Measurements from ENCODE around the gene TPST2.
"Not testable (repeated sequence)": the region's sequence is repeated elsewhere in the genome, so short reads cannot be mapped to it uniquely, and the experiment has no call there.

Gene TPST2

DNA sequence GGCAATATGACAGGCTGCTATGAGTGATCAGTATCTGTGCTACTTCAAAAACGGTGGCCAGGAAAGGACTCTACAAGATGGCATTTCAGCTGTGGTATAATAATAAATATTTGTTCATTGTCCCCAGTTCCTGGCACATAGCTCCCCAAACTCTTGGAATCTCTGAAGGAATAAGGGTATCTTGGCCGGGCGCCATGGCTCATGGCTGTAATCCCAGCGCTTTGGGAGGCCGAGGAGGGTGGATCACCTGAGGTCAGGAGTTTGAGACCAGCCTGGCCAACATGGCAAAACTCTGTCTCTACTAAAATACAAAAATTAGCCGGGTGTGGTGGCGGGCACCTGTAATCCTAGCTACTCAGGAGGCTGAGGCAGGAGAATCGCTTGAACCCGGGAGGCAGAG lies 61.4 kb downstream of the TPST2 start:
- not testable (repeated sequence) for FAIRE-seq

DNA sequence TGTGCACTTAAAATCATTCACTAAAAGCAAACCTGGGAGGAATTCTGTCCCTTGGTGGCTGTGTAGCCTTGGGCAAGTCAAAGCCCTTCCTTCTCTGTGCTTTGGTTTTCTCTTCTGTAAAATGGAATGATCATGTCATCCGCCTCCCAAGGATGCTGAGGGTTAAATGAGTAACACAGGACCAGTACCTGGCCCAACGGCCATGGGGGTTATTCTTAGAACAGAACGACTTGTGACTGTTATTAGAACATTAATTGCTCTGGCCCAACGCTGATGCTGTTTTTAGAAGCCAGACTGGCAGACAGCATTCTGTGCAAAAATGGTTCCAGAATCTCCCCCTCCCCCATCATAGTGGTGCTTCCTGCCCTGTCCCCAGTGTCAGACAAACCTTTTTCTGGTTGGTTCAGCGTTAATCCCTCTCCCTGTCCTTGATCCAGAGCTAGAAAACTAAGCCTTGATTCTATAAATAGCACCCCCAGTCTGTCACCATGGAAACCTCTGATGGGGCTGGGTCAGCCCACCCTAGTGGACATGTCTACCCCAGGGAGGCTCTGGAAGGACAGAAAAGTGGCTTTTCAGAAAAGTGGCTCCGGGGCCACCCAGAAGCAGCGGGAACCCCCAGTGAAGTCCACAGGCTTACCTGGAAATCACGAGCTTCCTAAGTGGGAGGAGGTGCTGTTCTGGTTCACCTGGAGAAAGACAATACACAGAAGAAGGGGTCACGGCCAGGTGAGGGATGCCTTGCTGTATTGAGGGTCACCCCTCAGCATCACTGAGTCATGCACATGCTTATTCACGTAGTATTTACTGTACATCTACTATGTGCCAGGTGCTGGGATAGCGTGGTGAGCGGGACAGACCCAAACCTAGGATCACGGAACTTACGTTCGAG lies 62.1 kb downstream of the TPST2 start:
- FAIRE-seq, result no peak

DNA sequence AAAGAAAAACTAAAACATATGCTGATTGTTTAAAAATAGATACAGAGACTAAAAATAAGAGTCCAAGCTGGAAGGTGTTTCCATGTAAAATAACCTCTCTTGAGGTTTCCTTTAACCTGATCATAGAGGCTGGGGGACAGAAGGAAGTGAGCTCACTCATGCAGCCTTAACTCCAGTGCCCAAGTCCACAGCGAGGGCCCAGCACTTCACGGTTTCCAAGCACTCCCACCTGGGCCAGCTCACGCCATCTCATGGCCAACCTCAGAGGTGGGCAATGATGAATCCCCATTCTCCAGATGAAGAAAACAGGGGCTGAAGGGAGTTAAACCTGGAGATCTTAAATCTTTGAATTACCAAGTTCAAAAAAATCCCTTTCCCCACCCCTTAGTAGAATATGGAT lies 62.8 kb downstream of the TPST2 start:
- FAIRE-seq, result no peak

DNA sequence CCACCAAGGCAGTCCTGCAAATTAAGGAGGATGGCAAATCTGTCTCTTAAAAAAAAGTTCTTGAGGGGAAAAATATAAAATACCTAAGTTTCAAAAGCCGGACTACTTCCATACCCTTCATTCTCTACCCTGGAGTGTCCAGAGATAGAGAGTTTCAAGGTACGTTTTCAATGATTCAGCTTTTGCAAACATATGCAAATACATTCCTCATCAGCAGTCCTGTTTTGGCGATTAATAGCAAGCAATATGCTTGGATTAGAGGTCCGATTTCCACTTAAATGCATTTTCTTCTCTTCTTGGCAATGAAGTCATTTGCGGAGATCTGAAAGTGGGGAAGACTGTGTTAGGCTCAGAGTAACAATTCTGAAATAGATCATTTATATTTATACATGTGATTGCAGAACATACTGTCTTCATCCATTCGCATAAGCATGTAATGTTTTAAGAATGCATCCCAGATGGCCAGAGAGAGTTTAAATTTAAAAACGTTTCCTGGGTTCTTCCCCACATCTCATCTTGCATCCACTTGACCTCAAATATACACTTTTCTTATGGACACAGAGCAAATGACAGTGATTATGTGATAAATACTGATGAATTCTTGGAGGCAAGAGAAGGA lies 63.9 kb downstream of the TPST2 start:
- FAIRE-seq, result no peak

DNA sequence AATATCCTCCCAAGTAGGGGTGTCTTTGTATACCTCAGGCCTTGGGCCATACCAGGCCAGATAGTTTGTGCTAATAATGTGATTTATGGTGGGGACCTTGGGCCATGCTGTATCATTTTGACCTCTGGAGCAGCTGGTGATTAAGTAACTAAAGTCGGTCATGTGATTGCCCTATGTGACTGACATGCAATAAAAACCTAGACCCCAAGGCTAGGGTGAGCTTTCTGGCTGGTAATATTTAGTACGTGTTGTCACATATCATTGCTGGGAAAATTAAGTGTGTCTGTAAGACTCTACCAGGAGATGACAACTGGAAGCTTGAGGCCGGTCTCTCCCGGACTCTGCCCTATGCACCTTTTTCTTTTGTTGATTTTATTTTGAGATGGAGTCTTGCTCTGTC lies 65.1 kb downstream of the TPST2 start:
- no peak for FAIRE-seq

DNA sequence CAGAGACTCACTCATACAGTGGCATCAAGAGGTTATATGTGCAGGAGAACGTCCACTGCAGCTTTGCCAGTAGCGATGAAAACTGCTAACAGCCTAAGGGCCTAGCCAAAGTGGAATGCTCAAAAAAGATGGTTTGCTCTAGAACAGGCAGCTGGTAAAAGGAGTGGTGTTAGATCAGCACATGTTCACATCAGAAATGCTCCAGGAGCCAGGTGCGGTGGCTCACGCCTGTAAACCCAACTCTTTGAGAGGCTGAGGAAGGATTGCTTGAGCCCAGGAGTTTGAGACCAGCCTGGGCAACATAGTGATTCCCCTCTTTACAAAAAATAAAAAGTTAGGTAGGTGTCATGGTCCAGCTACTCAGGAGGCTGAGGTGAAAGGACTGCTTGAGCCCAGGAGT lies 67.3 kb downstream of the TPST2 start:
- FAIRE-seq, result no peak

DNA sequence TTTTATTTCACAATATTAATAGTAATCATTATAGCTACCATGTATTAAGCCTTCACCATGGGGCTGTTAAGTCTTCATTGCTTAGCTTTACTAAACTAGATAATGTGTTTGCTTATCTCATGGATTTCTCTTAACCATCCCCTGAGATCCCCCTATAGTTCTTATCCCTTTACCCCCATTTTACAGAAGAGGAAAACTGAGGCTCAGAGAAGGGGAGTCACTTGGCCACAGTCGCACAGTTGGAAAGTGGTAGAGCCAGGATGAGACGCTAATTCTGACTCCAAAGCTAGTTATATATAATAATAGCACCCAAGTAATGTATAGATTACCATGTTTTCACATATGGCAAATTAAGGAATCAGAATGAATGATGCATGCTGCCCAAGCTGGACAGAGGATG lies 67.9 kb downstream of the TPST2 start:
- no peak for FAIRE-seq

DNA sequence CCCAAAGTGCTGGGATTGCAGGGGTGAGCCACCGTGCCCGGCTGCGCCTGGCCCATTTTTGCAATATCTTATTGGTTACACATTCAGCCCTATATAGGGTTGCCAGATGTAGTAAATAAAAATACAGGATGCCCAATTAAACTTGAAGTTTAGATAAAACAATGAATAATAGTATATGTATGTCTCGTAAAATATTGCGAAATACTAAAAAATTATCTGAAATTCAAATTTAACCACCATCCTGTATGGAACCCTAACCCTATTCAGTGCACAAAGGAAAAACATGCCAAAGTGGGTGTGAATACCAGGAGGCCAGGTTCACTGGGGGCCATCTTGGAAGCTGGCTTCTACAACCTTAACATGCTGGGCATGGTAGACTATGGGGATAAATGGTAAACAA lies 72.5 kb downstream of the TPST2 start:
- FAIRE-seq, result no peak

DNA sequence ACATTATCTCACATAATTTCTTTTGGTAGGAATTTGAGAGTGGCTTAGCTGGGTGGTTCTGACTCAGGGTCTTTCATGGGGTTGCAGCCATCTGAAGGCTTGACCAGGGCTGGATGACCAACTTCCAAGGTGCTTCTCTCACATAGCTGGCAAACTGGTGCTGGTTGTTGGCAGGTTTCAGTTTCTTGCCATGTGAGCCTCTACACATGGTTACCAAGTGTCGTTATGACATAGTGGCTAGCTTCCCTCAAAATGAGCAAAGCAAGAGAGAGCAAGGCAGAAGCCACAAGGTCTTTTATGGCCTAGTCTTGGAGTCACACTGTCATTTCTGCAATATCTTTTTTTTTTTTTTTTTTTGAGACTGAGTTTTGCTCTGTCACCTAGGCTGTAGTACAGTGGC lies 73.4 kb downstream of the TPST2 start:
- FAIRE-seq, result no peak

DNA sequence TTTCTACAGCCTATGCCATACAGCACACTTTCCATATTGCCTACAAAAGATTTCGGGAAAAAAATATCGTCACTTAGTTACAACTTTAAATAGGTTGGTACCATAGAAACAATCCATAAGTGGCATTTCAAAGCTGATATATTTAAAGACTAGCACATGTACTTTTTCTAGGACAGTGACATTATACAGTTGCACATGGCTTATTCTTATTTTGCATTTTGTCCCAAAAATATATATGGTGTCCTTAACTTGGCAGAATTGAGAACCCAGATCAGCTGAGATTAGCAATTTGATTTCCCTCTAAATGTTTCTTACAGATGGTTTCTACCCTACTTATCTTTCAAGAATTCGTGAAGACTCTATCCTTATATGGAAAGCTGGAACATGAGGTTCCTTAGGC lies 74.0 kb downstream of the TPST2 start:
- no peak for FAIRE-seq

DNA sequence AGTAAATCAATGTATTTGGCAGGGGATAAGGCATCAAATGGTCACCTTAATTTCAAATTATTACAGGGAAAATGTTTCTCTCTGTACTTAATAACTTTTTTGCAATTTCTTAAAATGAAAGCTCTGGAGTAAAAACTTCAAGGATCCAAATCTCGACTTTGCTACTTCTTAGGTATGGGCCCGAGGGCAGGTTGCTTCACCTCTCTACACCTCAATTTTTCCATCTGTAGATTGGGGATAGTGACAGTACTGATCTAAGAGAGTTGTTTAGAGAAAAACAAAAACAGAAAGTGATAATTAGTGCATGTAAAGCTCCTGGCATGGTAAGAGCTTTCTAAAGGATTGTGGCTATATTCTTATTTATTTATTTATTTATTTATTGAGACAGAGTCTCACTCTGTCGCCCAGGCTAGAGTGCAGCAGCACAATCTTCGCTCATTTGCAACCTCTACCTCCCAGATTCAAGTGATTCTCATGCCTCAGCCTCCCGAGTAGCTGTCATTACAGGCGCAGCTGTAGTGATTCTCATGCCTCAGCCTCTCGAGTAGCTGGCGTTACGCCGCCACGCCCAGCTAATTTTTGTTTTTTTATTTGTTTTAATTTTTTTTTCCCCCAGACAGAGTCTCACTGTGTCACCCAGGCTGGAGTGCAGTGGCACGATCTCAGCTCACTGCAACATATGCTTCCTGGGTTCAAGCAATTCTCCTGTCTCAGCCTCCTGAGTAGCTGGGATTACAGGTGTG lies 75.3 kb downstream of the TPST2 start:
- FAIRE-seq, result no peak

DNA sequence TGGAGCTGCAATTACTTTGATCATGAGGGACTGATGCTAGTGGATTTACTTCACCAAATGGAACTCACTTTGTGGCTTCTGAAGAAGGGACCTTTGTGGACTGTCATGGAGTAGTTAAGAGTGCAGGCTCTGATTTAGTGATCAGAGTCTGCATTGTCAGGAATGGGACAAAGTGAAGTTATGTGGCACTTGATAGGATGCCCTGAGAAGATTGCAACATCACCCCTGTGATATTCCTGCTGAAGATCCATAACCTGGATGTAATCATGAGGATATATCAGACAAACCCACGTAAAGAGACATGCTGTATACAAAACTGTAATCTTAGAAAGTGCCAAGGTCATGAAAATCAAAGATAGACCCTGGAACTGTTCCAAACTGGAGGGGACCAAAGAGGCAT lies 76.1 kb downstream of the TPST2 start:
- no peak for FAIRE-seq

DNA sequence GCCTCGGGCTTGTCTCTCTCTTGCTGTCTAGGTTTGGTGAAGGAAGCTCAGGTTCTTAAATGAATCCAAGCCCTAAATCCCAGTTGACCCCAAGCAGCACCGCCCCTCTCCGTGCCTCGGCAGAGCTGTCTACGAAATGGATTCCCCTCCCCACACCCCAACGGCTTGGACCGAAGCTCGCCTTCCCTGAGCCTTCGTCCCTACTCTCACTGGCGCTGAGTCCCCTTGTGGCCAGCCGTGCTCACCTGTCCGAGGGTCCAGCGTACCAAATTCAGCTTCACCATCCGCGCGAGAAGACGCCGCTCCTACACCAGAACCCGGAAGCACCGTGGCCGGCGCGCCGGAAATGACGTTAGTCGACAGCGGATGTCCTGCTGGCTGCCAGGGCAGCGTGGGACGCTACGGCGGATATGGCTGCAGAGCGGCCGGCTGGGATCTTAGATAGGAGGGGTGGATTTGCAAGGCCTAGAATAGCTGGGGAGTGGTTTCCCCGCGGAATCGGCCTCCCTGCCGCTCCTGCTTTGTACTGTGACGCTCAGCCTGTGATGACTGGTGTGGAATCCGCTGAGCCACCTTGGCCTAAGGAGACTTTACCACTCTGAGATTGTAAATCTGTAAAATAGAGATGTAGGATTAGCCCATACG lies 77.7 kb downstream of the TPST2 start, which contains the start of gene TFIP11:
TSS of gene TFIP11 (minus strand) at position 325 of the 645 bp plus-strand sequence. CDS start 2,201 bp downstream, outside the sequence.
- peak; percentile 72 for FAIRE-seq

DNA sequence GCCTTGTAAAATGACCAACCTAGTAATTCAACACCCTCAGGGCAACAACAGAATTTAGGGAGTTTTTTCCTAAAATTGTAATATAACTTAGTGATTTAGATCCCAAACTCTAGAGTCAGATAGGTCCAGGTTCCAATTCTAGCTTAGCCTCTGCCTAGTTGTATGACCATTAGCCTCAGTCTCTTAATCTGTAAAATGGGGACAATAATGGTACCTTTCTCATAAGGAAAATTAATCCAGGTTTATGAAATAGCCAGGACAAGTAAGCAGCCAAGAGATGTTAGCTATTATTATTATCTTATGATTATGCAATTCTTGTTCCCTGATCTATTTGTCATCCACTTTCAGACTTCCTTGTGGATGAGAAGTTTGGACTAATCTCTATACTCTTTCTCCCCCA lies 81.8 kb downstream of the TPST2 start:
- FAIRE-seq, result no peak

DNA sequence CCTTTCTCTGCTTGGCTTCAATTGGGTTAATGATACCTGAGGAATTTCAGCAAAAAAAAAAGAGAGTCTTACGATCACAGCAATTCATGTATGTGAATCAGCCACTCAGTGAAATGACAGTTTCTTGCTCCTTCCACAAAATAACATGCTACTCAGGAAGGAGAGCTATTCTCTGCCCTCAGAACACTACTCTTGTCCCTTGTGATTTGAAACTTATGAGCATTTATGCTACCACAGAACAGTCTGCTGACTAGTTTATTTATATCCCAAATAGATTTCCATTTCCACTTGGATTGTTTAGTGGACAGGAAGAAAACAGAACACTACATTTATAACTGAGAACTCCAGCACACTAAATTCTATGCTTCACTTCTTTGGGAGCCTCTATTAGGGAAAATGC lies 86.2 kb downstream of the TPST2 start:
- FAIRE-seq, result no peak

DNA sequence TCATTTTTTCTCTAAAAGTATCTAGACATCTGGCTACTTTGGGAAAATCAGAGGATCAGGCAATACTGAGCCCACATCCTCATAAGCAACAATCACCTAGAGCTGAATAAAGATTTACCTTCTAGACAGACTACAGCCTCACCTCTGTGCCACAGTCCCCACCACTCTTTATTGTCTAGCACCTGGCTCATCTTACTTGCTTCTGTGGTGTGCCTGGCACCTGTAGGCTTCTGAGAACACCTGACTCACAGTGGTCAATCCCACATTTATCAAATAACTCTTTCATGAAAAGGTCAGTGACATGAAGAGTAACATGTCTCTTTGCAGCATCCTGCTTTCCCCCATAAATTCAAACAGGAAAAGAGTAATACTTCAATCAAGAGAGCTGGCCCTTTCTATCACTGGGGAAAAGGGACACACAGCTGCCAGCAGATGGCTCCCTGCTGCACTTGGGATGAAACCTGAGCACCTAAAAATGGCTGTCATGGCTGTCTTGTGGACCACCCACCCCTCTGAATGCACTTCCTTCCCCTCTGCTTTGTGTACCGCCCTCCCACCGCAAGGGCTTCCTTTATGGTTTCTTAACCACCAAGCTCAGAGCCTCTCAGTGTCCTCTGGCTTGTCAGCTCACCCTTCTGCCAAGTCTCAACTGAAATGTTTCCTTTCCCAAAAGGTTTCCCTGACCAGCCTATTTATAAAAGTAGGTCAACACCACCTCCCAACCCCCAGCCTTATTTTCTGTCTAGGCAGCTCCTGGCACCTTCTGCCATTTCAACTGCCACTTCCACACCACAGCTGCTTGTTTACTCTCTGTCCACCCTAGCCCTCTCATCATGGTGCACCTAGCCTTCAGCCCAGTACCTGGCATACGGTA lies 87.0 kb downstream of the TPST2 start:
- FAIRE-seq, result no peak

DNA sequence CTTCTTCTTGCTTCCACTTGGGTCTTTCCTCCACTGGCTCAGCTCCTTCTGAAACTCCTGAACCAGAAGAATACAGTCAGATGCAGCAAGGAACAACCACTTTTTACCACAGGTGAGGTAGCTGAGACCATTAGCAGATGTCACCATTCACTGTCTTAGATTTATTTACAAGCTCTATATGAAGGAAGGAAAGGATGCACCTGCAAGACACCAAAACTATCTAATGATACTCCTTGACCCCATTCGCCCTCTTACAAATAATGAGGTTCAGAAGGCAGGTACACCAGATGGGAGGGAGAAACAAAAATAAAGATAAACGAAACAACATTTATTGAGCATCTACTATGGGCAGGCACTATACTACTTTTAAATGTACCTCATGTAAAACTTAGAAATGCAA lies 87.9 kb downstream of the TPST2 start:
- FAIRE-seq, result no peak

DNA sequence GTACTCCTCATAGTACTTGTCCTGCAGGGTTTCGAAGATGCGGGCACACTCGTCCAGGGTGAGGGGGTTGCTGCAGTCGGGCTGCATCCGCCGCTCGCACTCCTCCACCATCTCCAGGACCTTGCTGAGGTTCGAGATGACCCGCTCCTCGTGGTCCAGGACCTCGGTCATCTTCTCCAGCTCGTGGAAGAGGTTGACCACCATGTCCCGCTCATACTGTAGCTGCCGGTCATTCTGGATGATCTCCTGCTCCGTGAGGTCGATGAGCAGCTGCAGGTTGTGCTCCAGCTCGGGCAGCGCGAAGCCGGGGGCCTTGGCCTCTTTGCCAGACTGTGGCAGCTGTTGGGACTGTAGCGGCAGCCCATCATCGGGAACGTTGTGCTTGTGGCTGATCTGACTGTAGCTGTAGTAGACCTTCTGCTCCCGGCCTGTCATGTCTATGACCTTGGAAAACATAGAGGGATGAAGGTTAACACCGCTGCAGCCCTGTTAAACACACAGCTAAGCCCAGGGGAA lies 90.7 kb downstream of the TPST2 start:
- FAIRE-seq, result no peak

DNA sequence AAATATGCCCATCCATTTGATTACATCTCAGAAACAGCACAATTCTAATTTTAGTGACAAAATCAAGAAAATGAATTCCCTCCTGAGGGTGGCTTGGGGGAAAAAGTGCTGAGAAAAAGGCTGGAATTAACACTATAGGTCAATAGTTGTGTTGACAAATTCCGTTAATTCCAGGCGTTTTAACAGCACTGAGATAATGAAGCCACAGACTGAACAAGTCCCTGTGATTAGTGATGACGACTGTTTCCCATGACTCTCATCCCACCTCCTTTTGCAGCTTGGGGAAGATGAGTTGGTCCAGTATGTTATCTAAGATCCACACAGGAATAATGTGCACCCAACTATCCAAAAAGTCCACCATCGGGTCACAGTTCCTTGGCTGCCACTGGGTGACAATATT lies 93.5 kb downstream of the TPST2 start:
- FAIRE-seq, result no peak

DNA sequence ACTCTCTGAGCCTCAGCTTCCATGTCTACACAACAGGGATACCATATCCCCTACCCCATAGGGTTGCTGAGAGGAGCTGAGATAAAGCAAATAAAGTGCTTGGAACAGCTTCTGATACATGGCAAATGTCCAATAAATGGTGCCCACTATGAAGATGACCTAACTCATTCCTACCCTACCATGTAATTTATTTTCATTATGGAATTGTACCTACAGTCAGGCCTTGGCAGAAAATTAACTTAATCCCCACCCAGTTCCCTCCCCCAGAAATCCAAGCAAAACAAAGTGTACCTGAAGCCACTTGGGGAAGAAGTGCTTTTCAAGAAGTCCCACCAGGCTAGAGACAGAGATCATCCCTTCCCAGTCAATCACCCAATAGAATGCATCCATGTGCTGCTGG lies 95.4 kb downstream of the TPST2 start:
- no peak for FAIRE-seq

DNA sequence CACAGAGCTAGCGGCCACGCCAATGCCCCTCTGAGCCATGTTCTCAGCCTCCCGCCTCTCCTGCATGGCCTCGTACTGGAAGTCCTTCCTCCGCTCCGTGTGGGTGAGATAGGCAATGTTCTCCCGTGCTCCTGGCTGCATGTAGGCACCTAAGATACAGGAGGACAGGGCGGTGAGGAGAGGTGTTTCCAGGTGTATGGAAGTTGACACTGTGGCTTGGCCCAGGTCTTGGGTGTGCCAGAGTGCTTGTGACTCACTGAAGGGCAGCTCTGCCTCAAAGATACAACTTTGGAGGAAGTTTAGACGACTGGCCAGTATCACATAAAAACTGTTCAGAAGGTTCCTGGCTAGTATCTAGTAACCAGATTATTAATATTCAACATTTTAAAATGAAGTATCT lies 97.7 kb downstream of the TPST2 start:
- FAIRE-seq, result no peak

DNA sequence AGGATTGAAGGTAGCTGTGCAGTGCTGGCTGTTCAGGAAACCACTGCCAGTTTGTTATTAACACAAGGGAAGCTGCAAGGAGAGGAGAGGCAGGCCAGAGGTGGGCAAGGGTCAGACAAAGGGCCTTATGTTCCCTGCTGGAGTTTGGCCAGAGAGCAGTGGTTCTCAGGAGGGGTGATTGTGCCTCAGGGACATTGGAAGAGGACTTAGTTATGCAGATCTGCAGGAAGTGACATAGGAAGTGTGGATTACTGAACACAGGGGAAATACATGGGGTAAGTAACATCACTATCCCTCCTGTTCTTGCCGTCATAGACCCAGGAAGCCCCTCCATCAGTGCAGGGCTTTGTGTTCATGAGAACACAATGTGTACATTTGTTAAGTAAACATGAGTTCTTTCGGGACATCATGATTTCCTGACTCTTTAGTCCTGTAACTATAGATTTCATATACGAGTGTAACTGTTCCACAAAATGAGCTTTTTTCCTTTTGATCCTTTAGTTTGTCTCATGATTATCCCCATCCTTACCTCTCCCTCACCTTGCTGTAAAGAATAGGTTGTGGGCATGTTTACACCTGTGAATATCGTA lies 100.4 kb downstream of the TPST2 start:
- FAIRE-seq, result no peak

Data from A204.1 (cell line).